ENCODE measurements around the gene CPA2.
"Not testable (repeated sequence)": the region's sequence is repeated elsewhere in the genome, so short reads cannot be mapped to it uniquely, and the experiment has no call there.

CPA2 gene

DNA sequence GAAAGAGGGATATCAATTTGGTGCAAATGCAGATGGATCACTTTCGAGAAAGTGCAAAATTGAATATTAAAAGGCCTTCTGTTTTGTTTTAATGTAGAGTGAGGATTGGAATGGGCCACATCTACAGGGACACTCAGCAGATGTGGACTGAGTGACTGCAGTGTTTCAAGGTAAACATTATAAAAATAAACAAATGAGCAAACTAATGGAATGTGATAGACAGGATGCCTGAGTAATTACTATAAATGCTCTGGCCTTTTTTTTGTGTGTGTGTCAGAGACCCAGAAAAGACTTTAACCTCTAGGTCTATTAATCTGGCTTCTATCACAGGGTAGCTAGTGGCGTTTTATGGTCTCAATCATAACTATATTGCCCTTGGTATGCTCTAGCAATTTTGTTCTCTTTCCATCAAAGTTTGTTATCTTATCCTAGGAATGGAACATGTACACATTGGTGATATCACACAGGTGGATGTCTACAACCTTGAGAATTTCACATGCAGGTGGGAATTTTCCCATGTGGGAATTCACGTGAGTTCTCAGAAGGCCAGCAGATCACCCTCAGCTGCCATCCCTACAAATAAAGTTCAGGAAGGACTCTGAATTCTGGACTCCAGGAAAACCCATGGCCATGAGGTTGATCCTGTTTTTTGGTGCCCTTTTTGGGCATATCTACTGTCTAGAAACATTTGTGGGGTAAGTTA is at the start of gene CPA2:
Gene CPA2 (plus strand): TSS at position 606 of the 703 bp plus-strand sequence. CDS start 19 bp downstream, at position 625.
- DNase-seq = no peak

DNA sequence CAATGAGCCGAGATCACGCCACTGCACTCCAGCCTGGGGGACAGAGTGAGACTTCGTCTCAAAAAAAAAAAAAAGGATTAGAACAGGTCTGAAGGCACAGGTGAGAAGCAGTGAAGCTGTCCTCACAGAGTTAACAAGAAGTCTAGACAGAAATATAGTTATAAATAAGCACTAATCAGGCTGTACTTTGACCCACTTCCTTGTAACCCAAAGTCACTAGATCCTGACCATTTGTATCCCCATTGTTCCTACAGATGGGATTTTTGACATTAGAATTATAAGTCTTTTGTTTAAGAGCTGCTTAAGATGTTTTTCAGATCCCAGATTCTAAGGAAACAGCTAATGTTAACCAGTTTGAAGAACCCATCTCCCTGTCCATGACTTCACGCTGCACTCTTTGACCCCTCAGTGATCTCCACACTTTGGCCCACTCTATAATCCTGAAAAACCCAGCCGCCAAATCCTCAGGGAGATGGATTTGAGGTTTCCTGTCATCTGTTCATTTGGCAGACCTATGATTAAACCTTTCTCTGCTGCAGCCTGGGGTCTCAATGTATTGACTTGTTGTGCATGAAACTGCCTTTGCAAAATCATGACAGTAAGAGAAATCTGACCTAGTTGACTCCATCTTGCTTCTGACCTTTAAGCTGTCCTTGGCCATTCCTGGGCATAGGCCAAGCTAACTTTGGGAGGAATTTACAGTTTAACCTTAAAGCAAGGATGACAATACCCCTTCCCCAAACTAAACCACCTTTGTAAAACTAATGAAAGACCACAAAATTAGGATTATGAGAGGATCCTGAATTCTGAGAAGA is 47.6 kb upstream of the CPA2 start:
- no peak for DNase-seq

DNA sequence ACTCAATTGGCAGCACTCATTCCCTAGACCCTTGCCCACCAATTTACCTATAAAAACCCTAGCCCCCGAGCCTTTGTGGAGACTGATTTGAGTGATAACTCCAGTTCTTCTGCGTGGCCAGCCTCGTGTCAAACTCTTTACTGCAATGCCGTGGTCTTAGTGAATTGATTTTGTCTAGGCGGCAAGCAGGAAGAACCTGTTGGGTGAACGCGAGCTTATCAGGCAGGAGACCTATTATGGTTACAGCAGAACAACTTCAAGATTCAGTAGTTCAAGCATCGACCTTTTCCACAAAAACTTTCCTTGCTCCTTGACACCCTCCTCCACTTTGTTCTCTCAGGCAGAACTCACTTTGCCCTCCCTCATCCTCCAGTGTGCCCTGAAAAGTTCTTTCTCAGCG is 46.8 kb upstream of the CPA2 start:
- no peak for DNase-seq

DNA sequence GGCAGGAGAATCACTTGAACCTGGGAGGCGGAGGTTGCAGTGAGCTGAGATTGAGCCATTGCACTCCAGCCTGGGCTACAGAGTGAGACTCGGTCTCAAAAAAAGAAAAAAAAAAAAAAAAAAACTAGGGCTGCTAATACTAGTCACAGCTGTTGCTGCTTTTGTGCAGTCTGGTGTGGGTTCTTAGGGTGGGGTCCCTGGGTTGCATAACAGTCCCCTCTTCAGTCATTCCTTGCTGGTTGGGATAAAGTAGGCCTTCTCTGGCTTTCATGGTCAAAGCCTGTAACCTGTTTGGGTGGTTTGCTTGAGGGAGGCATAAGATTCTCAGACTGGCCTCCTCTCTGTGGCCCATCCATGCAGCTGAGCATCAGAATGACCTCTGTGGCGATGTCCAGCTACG is 44.9 kb upstream of the CPA2 start:
- no peak for DNase-seq

DNA sequence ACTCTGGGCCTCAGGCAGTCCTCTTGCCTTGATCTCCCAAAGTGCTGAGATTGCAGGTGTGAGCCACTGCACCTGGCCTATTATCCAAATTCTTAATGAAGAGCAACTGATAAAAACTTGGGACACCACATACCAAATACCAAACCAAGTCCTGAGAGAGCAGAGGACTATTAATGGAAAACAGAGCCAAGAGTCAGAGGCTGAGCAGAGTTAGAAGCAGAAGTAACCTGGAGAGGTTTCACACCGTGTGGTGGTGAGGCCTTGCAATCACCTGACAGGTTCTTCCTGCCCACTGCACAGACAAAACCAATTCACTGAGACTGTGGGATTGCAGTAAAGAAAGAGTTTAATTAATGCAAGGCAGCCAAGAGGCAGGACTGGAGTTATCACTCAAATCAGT is 43.0 kb upstream of the CPA2 start:
- no peak for DNase-seq

DNA sequence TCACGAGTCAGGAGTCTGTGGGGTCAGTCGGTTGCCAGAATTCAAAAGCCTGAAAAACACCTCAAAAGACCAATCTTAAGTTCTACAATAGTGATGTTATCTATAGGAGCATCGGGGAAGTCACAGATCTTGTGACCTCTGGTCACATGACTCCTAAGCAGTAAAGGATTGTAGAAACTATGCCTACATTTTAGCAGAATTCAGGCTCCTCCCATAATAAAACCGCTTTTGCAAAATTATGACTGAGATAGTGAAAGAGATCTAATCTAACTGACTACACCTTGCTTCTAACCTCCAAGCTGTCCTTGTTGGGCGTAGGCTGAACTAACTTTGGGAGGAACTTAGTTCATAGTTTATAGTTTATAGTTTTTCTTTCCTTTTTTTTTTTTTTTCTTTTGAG is 42.5 kb upstream of the CPA2 start:
- DNase-seq = no peak

DNA sequence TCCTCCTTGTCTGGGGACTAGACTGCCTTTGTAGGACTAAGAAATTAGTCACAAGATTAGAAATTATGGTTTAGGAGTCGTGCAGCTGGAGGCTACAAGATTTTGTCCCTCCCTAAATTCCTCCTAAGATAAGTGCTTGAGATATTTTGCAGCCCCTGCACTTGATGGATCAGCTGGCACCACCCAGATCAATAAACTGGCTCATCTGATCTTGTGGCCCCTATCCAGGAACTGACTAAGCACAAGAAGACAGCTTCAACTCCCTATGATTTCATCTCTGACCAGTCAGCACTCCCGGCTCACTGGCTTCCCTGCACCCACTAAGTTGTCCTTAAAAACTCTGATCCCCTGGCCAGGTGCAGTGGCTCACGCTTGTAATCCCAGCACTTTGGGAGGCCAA is 41.7 kb upstream of the CPA2 start:
- not testable (repeated sequence) for DNase-seq

DNA sequence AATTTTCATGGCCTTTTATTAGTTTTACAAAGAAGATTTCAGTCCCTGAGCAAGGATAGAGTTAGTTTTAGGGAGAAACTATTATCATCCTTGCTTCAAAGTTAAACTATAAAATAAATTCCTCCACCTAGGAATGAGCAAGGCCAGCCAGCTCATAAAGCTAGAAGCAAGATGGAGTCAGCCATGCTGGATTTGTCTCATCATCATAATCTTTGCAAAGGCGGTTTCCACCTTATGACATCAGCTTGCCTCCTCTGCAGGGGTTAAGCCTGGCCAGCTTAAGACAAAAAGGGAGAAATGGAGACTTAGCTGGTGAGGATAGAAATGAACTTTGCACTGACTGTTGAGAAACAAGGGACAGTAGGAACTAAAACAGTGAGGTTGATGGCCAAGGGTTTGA is 40.3 kb upstream of the CPA2 start:
- DNase-seq = no peak

DNA sequence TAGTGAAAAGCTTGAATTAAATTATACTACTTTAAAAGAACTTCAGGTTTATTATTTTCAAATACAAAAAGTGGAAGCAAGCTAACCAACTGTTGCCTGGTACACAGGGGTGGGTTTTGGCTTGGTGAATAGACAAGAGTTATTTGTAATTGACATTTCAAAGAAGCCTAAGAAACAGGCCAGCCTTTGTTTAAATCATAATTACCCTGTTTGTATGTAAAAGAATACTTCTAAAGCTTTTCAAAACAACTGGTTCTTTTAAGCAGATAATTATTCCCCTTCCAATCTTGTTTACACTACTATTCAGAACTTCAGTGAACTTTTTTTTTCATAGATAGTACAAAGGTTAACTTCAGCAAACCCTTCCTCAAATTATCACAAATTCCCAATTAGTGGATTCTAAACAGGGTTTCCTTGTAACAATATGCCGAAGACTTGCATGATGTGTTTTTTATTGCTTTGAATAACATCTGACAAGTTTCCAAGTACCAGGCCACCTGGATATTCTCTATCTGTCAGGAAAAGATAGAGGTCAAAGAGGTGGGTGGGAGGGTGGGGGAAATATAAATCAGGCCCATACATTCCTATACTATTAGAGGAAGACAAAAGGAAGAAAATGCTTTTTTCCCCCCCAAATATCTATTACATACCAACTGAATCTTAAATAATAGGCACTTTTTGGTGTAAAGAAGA is 38.6 kb upstream of the CPA2 start:
- no peak for DNase-seq

DNA sequence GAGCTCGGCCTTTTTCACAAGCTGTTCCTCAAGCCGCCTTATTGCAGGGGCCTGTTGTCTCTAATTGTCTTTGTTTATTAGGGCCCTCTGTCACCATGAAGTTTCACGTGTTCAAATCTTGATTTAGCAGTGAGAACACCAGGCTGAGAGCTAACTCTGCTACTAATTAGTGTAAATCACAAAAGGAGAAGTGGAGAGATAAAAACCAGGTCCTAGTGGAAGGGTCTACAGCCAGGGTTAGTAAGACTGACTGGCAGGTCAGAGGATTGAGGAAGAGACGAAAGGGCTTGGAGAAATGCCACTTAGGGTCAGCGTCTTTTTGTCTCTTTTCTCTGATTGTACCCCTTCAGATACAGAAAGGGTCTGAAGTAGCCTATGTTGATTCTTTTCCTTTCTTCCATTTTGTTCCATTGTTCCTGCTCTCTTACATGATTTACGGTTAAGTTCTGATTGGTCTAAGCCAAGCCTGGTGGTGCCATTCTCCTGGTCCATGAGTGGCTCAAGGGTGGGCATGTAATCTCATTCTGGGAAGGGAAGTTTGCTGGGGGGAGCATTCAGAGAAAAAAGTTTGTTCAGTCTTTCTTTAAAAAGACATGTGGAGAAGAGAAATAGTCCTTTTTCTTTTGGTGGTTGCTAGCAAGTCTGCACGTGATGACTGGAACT is 37.7 kb upstream of the CPA2 start:
- no peak for DNase-seq

DNA sequence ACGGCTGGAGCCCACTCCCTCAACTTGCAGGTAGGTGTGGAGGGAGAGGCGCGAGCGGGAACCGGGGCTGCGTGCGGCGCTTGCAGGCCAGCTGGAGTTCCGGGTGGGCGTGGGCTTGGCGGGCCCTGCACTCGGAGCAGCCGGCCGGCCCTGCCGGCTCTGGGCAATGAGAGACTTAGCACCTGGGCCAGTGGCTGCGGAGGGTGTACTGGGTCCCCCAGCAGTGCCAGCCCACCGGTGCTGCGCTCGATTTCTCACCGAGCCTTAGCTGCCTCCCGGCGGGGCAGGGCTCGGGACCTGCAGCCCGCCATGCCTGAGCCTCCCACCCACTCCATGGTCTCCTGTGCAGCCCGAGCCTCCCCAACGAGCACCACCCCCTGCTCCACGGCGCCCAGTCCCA is 36.7 kb upstream of the CPA2 start:
- DNase-seq = not testable (repeated sequence)

DNA sequence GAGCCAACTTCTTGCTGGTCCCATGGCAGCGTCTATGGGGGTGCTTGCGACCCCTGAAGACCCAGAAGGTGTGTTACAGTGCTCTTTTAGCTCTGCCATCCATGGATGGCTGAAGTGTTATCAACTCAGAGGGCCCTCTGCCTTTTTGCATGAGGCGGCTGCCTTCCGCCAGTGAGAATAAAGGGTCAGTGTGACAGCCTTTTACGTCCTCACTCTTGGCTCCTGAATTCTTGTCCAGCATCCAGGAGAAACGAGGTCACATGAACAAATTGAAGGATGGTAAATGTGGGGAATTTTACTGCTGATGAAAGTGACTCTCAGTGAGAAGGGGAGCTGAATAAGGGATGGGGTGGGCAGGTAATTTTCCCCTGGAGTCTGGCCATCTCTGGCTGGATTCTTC is 34.9 kb upstream of the CPA2 start:
- no peak for DNase-seq

DNA sequence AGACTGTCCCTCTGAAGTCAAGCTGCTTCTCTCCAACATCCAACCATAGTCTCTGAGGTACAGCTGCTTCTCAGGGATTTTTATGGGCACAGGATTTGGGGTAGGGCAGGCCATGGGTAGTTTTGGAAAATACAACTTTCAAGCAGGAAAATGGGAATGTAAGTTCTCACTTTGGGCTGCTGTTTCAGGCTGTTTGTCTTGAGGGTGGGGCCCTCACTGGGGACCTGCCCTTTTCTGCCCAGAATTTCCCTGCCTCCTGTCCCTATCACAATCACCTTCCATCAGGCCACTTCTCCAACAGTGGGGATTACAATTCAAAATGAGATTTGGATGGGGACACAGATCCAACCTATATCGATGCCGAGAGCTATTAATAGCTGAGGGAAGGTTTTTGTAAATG is 34.5 kb upstream of the CPA2 start:
- DNase-seq = no peak

DNA sequence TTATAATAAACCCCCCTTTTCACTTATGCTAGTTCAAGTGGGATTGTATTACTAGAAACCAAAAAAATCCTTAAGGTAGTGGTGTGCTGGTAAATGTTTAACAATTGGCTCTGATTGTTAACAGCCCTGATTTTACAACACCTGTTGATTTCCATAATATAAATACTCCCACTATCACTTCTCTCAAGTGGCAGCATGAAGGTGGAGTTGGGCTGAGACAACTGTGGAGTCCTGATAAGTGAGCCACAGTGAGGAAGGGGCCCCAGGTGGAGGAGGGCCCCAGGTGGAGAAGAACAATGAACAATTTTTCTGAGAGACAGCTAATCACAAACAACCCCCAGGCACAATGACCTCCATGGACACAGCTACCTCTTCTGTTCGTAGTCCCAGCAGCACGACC is 32.6 kb upstream of the CPA2 start:
- DNase-seq = no peak

DNA sequence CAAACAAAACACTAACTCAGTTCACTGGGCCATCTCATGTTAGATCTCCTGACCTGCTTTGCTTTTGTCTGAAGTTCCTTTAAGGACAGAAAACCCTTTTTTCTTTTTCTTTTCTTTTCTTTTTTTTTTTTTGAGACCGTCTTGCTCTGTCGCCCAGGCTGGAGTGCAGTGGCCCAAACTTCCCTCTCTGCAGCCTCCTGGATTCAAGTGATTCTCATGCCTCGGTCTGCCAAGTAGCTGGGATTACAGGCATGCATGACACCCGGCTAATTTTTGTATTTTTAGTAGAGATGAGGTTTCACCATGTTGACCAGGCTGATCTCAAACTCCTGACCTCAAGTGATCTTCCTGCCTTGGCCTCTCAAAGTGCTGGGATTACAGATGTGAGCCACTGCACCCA is 30.3 kb upstream of the CPA2 start:
- DNase-seq = not testable (repeated sequence)

DNA sequence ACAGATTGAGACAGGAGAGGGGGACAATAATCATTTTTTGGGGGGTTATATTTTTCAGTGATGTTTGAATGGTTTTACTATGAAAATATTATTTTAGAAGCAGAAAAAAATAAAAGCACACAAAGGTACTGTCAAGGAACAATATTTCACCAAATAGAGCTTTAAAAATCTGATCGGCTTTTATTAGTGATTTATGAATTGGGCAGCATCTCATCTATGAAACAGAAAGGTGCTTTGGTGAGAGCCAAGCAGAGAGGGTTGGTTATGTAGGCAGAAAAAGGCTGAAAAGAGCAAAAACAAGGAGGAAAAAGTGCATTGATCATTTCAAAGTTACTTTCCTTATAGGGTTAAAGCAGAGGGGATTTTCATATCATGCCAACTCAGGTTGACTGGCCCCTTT is 26.4 kb upstream of the CPA2 start:
- no peak for DNase-seq

DNA sequence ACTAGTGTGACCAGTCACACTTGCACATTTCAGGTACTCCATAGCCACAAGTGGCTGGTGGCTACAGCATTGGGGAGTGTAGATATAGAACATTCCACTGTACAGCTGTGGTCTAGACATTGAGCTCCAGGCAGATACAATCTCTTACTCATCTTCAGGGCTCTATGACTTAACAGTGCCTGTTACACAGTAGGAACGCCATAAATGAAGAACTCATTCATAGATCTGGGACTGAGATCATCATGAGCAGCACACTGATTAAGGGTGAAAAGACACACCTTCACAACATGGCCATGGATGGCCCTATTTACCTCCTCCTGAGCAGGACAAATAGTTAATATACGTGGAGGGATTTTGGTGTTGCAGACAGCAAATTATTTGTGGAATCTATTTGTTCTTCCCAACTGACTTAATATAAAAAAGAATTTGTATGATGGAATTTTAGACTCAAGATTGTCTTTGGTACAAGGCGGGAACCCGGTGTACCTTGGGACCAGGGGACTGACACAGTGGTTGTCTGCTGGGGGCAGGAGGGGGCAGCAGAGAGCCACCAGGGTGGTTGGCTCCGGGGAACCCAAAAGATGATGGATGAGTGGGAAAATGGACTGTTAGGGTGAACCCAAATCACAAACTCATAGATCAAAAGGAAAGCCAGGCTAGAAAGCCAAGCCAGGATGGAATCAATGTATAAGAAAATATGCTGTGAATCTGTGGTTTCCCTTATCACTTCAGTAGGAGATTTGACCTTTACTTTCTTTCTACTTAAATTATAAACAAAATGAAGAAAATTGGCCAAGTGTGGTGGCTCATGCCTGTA is 24.3 kb upstream of the CPA2 start:
- no peak for DNase-seq

DNA sequence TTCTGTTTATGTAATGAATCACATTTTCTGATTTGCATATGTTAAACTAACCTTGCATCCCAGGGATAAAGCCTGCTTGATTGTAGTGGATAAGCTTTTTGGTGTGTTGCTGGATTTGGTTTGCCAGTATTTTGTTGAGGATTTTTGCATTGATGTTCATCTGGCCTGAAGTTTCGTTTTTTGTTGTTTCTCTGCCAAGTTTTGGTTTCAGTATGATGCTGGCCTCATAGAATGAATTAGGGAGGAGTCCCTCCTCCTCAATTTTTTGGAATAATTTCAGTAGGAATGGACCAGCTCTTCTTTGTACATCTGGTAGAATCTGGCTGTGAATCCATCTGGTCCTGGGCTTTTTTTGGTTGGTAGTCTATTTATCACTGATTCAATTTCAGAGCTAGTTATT is 23.2 kb upstream of the CPA2 start:
- not testable (repeated sequence) for DNase-seq

DNA sequence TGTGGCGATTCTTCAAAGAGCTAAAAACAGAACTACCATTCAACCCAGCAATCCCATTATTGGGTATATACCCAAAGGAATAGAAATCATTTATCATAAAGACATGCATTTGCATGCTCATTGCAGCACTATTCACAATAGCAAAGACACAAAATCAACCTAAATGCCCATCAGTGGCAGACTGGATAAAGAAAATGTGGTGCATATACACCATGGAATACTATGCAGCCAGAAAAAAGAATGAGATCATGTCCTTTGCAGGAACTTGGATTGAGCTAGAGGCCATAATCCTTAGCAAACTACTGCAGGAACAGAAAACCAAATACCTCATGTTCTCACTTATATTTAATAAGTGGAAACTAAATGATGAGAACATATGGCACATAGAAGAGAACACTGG is 20.2 kb upstream of the CPA2 start:
- DNase-seq = not testable (repeated sequence)

DNA sequence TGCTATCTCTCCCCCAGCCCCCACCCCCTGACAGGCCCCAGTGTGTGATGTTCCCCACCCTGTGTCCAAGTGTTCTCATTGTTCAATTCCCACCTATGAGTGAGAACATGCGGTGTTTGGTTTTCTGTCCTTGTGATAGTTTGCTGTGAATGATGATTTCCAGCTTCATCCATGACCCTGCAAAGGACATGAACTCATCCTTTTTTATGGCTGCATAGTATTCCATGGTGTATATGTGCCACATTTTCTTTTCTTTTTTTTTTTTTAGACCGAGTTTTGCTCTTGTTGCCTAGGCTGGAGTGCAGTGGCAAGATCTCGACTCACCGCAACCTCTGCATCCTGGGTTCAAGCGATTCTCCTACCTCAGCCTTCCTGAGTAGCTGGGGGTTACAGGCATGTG is 17.8 kb upstream of the CPA2 start:
- not testable (repeated sequence) for DNase-seq

DNA sequence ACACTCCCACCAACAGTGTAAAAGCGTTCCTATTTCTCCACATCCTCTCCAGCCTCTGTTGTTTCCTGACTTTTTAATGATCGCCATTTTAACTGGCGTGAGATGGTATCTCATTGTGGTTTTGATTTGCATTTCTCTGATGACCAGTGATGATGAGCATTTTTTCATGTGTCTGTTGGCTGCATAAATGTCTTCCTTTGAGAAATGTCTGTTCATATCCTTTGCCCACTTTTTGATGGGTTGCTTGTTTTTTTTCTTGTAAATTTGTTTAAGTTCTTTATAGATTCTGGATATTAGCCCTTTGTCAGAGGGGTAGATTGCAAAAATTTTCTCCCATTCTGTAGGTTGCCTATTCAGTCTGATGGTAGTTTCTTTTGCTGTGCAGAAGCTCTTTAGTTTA is 17.0 kb upstream of the CPA2 start:
- not testable (repeated sequence) for DNase-seq

DNA sequence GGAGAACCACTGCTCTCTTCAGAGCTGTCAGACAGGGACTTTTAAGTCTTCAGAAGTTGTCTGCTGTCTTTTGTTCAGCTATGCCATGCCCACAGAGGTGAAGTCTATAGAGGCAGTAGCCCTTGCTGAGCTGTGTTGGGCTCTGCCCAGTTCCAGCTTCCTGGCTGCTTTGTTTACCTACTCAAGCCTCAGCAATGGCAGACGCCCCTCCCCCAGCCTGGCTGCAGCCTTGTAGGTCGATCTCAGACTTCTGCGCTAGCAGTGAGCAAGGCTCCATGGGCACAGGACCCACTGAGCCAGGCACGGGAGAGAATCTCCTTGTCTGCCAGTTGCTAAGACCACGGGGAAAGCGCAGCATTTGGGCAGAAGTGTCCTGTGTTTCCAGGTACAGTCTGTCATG is 12.1 kb upstream of the CPA2 start:
- DNase-seq = no peak

DNA sequence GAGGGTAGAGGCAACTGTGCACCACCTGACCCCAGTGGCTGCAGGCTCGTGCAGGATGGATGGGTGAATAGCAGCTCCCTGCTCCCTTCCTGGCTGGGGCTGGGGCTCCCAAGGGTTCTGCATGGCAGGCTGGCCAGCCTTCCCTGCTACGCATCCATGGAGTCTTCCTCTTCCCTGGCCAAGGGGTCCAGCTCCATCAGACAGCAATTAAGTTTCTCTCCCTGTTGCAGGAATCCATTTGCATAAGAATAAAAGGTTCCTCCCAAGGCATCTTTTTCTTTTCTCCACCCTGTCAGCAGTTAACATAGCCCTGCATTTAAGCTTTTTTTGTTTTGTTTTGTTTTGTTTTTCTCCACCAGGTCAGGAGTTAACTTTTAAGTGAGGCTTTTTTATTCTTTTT is 10.0 kb upstream of the CPA2 start:
- DNase-seq = no peak

Data from DMS79 (cell line).